GM10248 (cell line): ENCODE data around the gene CCDC85A.

Experiments used
- CTCF ChIA-PET: fragments of 300-600 bp; sonication (Branson Sonifier 250); formaldehyde crosslinking; extraction: SDS; loops from one replicate; lab custom pipeline; 2021; ENCODE audit warnings: antibody characterized with exemption; lab: Yijun Ruan, JAX
- POLR2A ChIA-PET: fragments of 350-650 bp; sonication (Branson Sonifier 250); formaldehyde crosslinking; extraction: SDS; loops from one replicate; lab custom pipeline; 2020; ENCODE audit warnings: antibody characterized with exemption; lab: Yijun Ruan, JAX
- DNase-seq: peaks from one replicate; pipeline ENCODE4 v3.0.0; 2012; ENCODE audit errors: extremely low spot score
- TF ChIP-seq, protein P1 (sequence below): IDR thresholded peaks from 2 replicates; pipeline ENCODE4 v1.5.1; 2012; ENCODE audit warnings: mild to moderate bottlenecking, low read depth; ENCODE audit errors: extremely low read depth, missing control alignments, control extremely low read depth

Gene CCDC85A

DNA sequence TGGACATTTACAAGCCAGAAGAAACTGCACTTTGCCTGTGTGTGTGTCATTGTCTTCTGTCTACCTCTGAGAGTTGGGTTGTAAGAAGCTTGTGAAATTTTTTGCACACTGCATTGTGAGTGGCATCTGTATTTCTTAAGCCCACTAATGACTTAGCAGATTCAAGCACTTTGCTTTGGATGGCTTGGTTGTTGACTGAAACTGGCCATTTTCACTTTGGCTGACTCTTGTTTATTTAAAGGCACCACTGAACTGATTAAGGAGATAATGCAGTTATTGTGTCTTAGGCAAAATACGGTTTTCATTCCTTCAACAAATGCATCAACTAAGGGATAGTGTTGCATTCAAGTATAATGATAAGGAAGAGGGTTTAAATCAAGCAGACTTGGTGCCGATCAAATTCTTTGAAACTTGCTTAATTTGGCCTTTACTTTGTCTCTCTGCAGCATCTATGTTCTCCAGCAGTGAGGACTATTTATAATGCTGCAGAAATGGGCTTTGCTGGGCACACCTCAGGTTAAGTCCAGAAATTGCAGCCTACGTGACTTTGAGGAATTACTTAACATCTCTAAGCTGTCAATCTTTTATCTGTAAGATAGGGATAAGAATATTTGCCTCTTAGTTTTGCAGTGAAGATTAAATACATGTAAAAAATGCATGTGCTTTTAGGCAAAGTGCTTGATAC lies 142.0 kb downstream of the CCDC85A start:
- TF ChIP-seq, protein P1, sequence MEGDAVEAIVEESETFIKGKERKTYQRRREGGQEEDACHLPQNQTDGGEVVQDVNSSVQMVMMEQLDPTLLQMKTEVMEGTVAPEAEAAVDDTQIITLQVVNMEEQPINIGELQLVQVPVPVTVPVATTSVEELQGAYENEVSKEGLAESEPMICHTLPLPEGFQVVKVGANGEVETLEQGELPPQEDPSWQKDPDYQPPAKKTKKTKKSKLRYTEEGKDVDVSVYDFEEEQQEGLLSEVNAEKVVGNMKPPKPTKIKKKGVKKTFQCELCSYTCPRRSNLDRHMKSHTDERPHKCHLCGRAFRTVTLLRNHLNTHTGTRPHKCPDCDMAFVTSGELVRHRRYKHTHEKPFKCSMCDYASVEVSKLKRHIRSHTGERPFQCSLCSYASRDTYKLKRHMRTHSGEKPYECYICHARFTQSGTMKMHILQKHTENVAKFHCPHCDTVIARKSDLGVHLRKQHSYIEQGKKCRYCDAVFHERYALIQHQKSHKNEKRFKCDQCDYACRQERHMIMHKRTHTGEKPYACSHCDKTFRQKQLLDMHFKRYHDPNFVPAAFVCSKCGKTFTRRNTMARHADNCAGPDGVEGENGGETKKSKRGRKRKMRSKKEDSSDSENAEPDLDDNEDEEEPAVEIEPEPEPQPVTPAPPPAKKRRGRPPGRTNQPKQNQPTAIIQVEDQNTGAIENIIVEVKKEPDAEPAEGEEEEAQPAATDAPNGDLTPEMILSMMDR, result no peak
- POLR2A ChIA-PET, result no interaction called here
- CTCF ChIA-PET, result no interaction called here
- DNase-seq, result no peak

- TF ChIP-seq, protein P1, result no peak
- no peak for DNase-seq
- POLR2A ChIA-PET, result no interaction called here
- CTCF ChIA-PET, result no interaction called here
These were observed 142.6 kb downstream of the CCDC85A start for GRCh38 chr2:56326346-56326741.

DNA sequence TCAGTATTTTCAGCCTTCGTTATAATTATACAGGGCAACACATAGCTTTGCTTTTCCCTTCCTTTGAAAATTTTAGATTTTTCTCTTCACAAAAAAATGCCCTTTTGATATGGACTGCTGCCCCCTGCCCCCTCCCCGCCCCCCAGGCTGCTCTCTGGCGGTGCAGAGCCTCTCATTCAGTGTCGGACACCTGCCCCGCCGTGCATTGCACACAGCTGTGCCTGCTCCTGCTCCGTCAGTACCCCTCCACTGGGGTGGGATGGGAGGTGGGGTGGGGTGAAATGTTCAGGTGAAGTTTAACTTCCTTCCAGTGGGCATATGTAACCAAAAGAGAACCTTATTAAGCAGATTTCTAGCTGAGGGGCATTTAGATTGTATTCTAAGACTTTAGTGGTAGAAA lies 148.0 kb downstream of the CCDC85A start:
- no peak for DNase-seq
- ChIA-PET CTCF (no interaction called here), POLR2A (no interaction called here)
- TF ChIP-seq, protein P1, result no peak

- ChIA-PET CTCF (no interaction called here), POLR2A (no interaction called here)
- no peak for DNase-seq
- TF ChIP-seq, protein P1, result no peak
These were observed 150.2 kb downstream of the CCDC85A start for GRCh38 chr2:56333812-56334485.

- CTCF ChIA-PET, result no interaction called here
- DNase-seq, result no peak
- POLR2A ChIA-PET, result no interaction called here
- TF ChIP-seq, protein P1, result no peak
These were observed 150.8 kb downstream of the CCDC85A start for GRCh38 chr2:56334622-56335021.

DNA sequence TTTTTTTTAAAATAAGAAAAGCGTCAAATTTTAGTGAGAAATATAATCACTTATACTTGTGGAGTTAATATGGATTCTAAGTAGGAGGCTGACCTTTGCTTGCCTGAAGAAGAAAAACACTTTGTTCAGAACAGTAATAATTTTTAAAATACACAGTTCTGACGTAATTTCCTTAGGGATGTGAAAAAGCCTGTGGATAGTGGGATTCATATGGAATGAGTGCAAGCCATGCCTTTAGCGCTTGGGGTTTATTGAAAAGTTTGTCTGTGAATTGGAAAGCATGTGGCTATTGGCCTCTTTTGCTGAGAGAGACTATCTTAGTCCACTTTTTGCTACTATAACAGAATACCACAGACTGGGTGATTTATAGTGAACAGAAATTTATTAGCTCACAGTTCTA lies 151.3 kb downstream of the CCDC85A start:
- ChIA-PET CTCF (no interaction called here), POLR2A (no interaction called here)
- DNase-seq, result no peak
- TF ChIP-seq, protein P1, result no peak
